LHCN-M2 (cell line): Measurements from ENCODE around the gene TVP23A. TPM values are rescaled to one million over a fixed set of nuclear protein-coding genes. Genes with fewer than 3 reads are reported as not detected.
A peak's percentile ranks its signal among the peaks of the same experiment; 100 is the strongest.
"Not testable (repeated sequence)": the region's sequence is repeated elsewhere in the genome, so short reads cannot be mapped to it uniquely, and the experiment has no call there.

Experiments
- DNase-seq: peaks from one replicate; pipeline ENCODE4 v3.0.0-alpha.2; 2012; ENCODE audit warnings: low read depth
- total RNA-seq: library from RNA; depleted of rRNA; stranded (reverse); fragments of >200 nt; gene quantifications from 2 replicates; pipeline ENCODE4 v1.2.3, GENCODE V29; 2014

The TVP23A gene
- total RNA-seq, 1 experiment from 2014 or later, result not detected

GRCh38 chr16:10806698-10807097, 11.9 kb downstream of the TVP23A start:
- no peak for DNase-seq

- no peak for DNase-seq
These were observed 13.3 kb downstream of the TVP23A start for GRCh38 chr16:10805334-10805733.

GRCh38 chr16:10799736-10800135, 18.9 kb downstream of the TVP23A start:
- DNase-seq, result no peak

- DNase-seq, result no peak
These were observed 27.5 kb downstream of the TVP23A start for GRCh38 chr16:10791048-10791447.

GRCh38 chr16:10788630-10789029, 30.0 kb downstream of the TVP23A start:
- not testable (repeated sequence) for DNase-seq

- no peak for DNase-seq
These were observed 31.3 kb downstream of the TVP23A start for GRCh38 chr16:10787304-10787703.

- no peak for DNase-seq
These were observed 36.0 kb downstream of the TVP23A start for GRCh38 chr16:10782628-10783027.

- DNase-seq, result no peak
These were observed 38.0 kb downstream of the TVP23A start for GRCh38 chr16:10780628-10781027.

GRCh38 chr16:10779908-10780307, 38.7 kb downstream of the TVP23A start:
- DNase-seq, result not testable (repeated sequence)

GRCh38 chr16:10777356-10777755, 41.2 kb downstream of the TVP23A start:
- no peak for DNase-seq

- DNase-seq, result not testable (repeated sequence)
These were observed 41.7 kb downstream of the TVP23A start for GRCh38 chr16:10776923-10777322.

GRCh38 chr16:10776280-10776679, 42.3 kb downstream of the TVP23A start:
- no peak for DNase-seq

- no peak for DNase-seq
These were observed 47.7 kb downstream of the TVP23A start for GRCh38 chr16:10770907-10771306.

- no peak for DNase-seq
These were observed 49.2 kb downstream of the TVP23A start for GRCh38 chr16:10769381-10769780.

GRCh38 chr16:10767127-10767526, 51.5 kb downstream of the TVP23A start:
- DNase-seq, result no peak

GRCh38 chr16:10765772-10766171, 52.8 kb downstream of the TVP23A start:
- DNase-seq, result no peak

GRCh38 chr16:10763456-10763855, 55.1 kb downstream of the TVP23A start:
- no peak for DNase-seq

- no peak for DNase-seq
These were observed 56.1 kb downstream of the TVP23A start for GRCh38 chr16:10762336-10763016.

GRCh38 chr16:10761373-10761772, 57.2 kb downstream of the TVP23A start:
- no peak for DNase-seq

- DNase-seq, result no peak
These were observed 57.7 kb downstream of the TVP23A start for GRCh38 chr16:10760858-10761257.

- DNase-seq, result no peak
These were observed 62.0 kb downstream of the TVP23A start for GRCh38 chr16:10756574-10756973.

GRCh38 chr16:10754941-10755340, 63.7 kb downstream of the TVP23A start:
- DNase-seq, result peak; percentile 76

- DNase-seq, result no peak
These were observed 64.9 kb downstream of the TVP23A start for GRCh38 chr16:10753670-10754069.
